Activated T-cell treated with anti-CD3 and anti-CD28 coated beads, Interleukin-2, amount 50 U/mL, for 48 hours (primary cell): ENCODE results near the gene CACNB1.
"Not testable (repeated sequence)": the region's sequence is repeated elsewhere in the genome, so short reads cannot be mapped to it uniquely, and the experiment has no call there.

ENCODE experiments used
- DNase-seq, 2 experiments: peaks; one replicate each; pipeline ENCODE4 v3.0.0-alpha.2; 2020

Gene CACNB1

DNA sequence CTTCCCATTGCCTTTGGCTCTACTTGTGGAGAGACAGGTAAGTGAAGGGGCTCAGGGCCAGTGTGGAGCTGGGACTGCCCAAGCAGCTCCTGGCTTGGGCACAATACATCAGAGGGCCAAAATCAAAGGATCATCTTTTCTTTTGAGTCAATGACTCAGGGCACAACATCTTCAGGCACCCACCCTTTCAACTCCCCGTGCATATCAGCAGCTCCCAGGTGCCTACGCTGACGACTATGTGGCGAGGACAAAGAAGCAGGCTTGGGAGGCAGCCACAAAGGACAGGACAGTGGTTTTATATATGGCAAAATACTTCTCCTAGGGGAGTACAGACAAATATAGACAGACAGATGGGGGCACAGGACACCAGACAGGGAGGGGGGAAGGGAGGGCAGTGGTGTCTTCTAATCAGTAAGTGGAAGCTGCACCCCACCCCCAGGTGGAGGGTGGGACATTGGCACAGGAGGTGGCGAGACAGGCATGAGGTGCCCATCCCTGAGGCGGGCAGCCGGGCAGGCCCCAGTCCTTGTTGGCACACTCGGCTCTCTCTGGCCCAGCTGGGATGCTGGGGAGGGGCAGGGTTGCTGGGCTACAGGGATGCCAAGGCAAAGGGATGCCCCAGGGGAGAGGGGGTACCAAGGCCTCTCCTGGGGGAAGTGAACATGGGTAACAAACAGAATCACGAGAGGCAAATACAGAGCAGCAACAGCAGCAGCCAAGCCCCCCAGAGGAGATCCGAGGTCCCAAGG is 23.8 kb downstream of the CACNB1 start:
- no peak for DNase-seq

GRCh38 chr17:39173080-39173479 is 24.4 kb downstream of the CACNB1 start:
- DNase-seq, result no peak

- no peak for DNase-seq
Observed at GRCh38 chr17:39171933-39172332, 25.5 kb downstream of the CACNB1 start.

DNA sequence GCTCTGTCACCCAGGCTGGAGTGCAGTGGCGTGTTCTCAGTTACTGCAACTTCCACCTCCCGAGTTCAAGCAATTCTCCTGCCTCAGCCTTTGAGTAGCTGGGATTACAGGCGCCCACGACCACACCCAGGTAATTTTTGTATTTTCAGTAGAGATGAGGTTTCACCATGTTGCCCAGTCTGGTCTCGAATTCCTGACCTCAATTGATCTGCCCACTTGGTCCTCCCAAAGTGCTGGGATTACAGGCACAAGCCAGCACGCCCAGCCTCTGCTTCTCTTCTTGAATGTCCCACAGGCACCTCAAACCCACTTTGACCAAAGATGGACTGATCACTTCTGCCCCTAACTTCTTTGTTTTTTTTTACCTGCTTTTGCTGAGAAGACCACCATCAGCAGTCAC is 26.9 kb downstream of the CACNB1 start:
- DNase-seq, result no peak

- no peak for DNase-seq
Observed at GRCh38 chr17:39170109-39170508, 27.4 kb downstream of the CACNB1 start.

GRCh38 chr17:39169518-39169917 is 28.0 kb downstream of the CACNB1 start:
- no peak for DNase-seq

DNA sequence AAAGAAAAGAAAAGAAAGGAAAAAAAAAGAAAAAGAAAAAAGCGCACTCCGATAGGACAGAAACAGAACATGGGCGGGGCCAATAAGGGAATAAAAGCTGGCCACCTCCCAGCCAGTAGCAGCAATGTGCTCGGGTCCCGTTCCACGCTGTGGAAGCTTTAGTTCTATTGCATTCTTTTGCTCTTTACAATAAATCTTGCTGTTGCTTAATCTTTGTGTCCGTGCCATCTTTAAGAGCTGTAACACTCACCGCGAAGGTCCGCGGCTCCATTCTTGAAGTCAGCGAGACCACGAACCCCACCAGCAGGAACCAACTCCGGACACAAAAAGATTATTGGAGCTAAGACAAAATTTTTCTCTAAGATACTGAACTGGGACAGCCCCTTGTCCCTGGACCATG is 28.4 kb downstream of the CACNB1 start:
- DNase-seq, result no peak

GRCh38 chr17:39168503-39168902 is 29.0 kb downstream of the CACNB1 start:
- not testable (repeated sequence) for DNase-seq

GRCh38 chr17:39167476-39167875 is 30.0 kb downstream of the CACNB1 start:
- no peak for DNase-seq

DNA sequence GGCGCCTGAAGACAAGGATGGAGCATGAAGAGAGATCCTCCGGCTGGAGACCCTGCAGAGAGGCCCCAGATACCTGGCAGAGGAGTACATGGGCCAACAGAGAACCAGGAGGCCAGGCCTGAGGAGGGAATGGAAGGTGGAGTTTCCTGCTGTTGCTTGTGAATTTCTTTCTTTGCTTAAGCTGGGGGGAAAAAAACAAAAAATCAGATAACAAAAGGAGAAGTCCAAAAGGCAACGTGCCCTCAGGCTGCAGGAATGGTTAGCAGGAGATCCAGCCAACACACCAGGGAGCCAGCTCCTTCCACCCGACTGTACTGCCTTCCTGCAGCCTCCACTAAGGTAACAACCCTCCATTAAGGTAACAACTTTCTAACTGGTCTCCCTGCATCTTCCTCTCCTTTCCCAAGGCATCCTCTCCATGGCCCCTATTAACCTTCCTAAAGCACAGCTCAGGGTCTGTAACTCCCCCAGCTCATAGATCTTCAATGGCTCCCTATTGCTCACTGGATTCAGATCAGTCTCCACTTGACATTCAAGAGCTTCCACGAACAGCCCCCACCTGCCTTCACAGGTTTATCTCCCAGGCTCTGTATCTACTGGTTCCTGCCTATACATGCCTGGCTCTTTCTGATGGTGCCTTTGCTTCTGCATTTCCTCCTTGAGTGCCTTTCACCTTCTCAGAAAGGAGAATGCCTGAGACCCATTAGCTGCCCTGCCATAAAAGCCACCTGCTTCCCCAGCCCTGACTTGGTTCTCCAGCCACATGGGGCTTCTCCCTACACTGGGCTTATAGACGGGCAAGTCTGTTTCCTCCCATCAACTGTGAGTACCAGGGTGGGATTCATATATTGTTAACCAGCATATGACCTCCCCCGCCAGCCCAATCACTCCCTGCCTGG is 30.8 kb downstream of the CACNB1 start:
- no peak for DNase-seq

DNA sequence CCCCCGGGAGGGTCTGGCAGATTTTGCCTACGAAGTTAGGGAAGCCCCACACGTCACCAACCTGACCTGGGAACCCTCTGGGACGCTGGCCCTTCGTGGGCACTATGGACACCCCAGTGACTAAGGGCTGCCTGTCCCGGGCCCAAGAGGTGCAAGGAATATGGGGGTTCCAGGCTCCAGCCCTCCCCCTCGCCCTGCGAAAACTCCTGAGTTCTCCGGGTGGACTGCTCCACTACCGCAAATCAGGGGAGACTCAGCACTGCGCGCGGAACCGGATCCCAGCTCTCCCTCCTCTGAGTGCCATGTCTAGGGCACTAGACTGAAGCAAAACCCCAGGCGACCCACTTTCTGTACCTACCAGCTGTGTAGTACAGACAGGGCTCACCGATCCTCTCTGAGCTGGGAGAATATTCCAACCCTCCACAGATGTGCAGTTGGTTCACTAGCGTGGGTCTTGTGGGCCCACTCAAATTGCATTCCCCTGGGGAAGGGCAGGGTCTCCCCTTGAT is 31.6 kb downstream of the CACNB1 start, which contains the start of gene ARL5C:
Gene ARL5C, minus strand, starts transcription at position 321 of the 509 bp plus-strand sequence. CDS start 401 bp downstream, outside the sequence.
- DNase-seq, result no peak

DNA sequence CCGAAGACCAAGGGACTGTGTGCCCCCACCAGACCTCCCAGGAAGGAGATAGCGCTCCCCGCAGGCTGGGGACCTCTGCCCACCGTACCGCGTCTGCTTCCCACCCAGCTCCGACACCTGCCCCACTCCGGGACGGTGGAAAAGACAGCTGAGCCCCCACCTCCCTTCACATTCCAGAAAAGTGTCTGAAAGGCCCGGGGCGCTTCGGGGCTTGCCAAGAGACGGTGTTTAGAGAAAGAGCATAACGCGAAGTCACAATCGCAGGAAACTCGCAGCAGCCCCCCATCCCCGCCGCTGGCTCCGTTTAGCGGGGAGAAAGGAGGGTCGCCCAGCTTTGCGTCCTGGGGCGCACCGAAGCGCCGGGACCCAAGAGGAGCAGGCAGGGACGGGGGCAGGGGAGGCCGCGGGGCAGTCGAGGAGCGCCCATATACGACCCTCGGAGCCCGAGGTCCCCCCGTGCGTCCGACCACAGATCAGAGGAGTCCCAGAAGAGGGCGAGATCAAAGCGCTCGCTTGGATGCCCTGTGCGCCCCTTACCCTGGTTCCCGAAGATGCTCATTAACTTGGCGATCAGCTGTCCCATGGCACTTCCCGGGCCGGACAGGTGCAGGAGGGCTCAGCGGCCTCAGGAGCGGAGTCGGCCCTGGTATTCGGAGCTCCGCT is 32.2 kb downstream of the CACNB1 start:
- peak in 1 of 2 experiments; percentile 39 for DNase-seq

DNA sequence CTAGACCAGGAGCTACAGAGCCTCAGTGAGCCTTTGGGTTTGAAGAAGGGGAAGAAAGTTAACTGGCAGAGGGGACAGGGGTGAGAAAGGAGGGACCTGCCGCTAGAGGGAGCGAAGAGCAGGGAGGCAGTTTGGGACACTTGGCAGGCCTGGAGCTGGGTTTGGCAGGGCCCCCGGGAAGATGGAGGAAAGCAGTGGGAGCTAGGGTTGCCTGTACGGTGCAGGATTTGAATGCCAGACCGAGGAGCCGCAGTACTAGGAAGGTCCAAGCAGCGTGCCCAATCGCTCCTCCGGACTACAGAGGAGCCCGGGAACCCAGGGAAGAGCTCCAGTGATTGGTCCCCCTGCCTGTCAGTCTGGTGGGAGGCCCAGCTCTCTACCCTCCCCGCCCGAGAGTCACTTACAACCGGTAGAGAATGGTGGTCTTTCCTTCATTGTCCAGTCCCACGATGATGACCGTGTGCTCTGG is 32.8 kb downstream of the CACNB1 start:
- peak; percentile 85 to 87 for DNase-seq

DNA sequence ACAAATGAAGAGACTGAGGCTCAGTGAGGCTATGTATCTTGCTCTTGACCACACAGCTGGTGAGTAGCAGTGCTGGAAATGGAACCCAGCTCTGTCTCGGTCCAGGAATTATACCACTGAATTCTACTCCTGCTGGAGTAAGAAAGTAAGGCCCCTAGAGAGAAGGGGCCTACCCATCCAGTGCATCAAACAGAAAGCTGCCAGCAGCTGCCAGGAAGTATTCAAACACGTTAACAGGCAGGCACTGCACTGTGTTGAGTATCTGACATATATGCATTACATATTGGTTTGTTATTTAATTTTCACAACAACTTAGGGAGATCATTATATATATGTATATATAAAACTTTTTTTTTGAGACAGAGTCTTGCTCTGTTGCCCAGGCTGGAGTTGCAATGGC is 35.5 kb downstream of the CACNB1 start:
- no peak for DNase-seq

- DNase-seq, result no peak
Observed at GRCh38 chr17:39158623-39159022, 38.8 kb downstream of the CACNB1 start.

GRCh38 chr17:39156491-39156890 is 41.0 kb downstream of the CACNB1 start:
- no peak for DNase-seq

- DNase-seq, result no peak
Observed at GRCh38 chr17:39155654-39156053, 41.8 kb downstream of the CACNB1 start.

DNA sequence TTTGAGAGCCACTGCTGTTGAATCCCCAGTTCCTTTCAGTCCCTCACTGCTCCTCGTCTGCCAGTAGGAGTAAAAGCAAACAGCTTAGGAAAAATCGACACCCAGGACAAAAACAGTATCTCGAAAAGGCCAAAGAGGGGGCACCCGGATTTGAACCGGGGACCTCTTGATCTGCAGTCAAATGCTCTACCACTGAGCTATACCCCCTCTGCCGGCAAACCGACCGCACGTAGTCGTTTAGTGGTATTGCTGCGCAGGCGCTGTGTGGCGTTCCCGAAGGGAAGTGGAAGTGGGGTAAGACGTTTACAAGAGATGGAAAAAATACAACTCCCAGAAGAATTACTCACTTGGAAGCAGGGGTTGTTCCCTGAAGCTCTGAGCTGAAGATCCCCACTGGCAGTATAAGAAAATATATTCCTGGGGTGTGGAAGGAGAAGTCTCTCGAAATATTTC is 43.8 kb downstream of the CACNB1 start:
- DNase-seq, result peak; percentile 96 to 98

GRCh38 chr17:39151943-39152818 is 45.3 kb downstream of the CACNB1 start:
- DNase-seq, result peak; percentile 43 to 51

GRCh38 chr17:39151150-39151942 is 46.1 kb downstream of the CACNB1 start, which contains the start of gene PLXDC1:
TSS of gene PLXDC1 (minus strand) at chr17:39151637. CDS start at chr17:39151437, 200 bp downstream.
- DNase-seq, result peak; percentile 40 to 50

DNA sequence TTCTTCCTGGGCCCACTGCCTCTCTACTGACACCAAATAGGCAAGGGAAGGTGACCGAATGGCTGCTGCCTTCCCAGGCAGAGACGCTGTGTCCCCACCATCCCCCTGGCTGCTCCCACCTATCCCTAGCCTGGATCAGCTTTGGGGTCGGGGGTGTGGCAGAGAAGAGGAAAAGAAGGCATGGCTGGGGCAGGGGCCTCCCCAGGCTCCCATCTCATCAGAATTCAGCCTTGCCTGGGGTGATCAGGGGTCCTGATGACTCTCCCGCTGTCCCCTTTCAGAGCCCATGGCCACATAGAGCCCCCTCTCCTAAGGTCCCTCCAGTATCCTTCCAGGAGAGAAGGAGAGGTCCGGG is 46.7 kb downstream of the CACNB1 start:
- DNase-seq, result no peak
